ENCODE measurements around the gene ASB3.

DNA sequence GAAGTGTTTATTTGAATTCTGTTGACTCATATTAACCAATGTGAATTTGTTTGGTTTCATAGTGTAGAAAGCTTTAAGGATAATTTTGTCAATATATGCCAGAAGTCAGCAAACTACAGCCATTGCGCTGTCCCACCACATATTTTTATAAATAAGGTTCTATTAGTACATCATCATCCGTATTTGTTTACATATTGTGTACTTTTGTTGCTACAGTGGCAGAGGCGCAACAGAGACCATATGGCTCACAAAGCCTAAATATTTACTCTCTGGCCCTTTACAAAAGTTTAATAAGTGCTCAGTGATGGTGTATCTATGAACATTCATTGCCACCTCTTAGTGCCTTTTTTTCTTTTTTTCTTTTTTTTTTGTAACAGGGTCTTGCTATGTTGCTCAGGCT lies 6.5 kb upstream of the ASB3 start:
- TF ChIP-seq, protein P1, sequence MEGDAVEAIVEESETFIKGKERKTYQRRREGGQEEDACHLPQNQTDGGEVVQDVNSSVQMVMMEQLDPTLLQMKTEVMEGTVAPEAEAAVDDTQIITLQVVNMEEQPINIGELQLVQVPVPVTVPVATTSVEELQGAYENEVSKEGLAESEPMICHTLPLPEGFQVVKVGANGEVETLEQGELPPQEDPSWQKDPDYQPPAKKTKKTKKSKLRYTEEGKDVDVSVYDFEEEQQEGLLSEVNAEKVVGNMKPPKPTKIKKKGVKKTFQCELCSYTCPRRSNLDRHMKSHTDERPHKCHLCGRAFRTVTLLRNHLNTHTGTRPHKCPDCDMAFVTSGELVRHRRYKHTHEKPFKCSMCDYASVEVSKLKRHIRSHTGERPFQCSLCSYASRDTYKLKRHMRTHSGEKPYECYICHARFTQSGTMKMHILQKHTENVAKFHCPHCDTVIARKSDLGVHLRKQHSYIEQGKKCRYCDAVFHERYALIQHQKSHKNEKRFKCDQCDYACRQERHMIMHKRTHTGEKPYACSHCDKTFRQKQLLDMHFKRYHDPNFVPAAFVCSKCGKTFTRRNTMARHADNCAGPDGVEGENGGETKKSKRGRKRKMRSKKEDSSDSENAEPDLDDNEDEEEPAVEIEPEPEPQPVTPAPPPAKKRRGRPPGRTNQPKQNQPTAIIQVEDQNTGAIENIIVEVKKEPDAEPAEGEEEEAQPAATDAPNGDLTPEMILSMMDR (IDR thresholded peaks at IDR 0.05): no peak
- TF ChIP-seq POLR2A (IDR thresholded peaks at IDR 0.05): no peak

All from lower leg skin (tissue), 3 donors.